HCT116 (cell line): ENCODE results near the gene ISM1.

Experiments used
- CTCF ChIP-seq, 3 experiments: fragments of 200-600 bp in 1 of 3; sonication (generic) in 1 of 3; IDR thresholded peaks in 2 of 3; conservative IDR thresholded peaks in 1 of 3; 2 replicates each; pipeline ENCODE4 v1.5.1; 2012 to 2017; ENCODE audit warnings: low read depth in 2 of 3, low read length in 2 of 3, antibody characterized with exemption in 1 of 3, borderline replicate concordance in 1 of 3, control low read depth in 1 of 3, mild to moderate bottlenecking in 1 of 3, mixed read lengths in 1 of 3, mixed run types in 1 of 3, moderate library complexity in 1 of 3; ENCODE audit not compliant: insufficient read depth in 1 of 3
- EZH2phosphoT487 ChIP-seq: fragments of 200-600 bp; IDR thresholded peaks from 2 replicates; pipeline ENCODE4 v1.6.1; 2018; ENCODE audit warnings: antibody characterized with exemption, borderline replicate concordance

GRCh38 chr20:13202565-13202964, 18.5 kb upstream of the ISM1 start:
- TF ChIP-seq CTCF (IDR thresholded peaks at IDR 0.05 in 2 of 3, conservative IDR thresholded peaks at IDR 0.05 in 1 of 3; ENCODE audit: borderline replicate concordance in 1 of 3, insufficient read depth in 1 of 3, low read depth in 2 of 3, low read length in 2 of 3) (no peak), EZH2phosphoT487 (no peak)
